HepG2 (cell line): ENCODE measurements around the gene NOS2.

Source experiments
- GATAD1 ChIP-seq: IDR thresholded peaks from 2 replicates; pipeline ENCODE4 v1.6.1; 2016; ENCODE audit warnings: missing genetic modification reagents, missing compliant biosample characterization
- NCOA1 ChIP-seq: sonication (generic); formaldehyde crosslinking; IDR thresholded peaks from 2 replicates; pipeline ENCODE4 v1.9.0; 2021; ENCODE audit warnings: missing genetic modification reagents
- POLR2A ChIP-seq, 2 experiments: IDR thresholded peaks; 2 replicates each; pipeline ENCODE4 v1.6.1; 2011; ENCODE audit warnings: low read depth in 2 of 2, low read length in 2 of 2, mild to moderate bottlenecking in 1 of 2, moderate library complexity in 1 of 2; ENCODE audit not compliant: insufficient read depth in 1 of 2
- REXO4 ChIP-seq: sonication (generic); formaldehyde crosslinking; IDR thresholded peaks from 2 replicates; pipeline ENCODE4 v1.8.0; 2022; ENCODE audit warnings: missing genetic modification reagents, mild to moderate bottlenecking, borderline replicate concordance
- SAP130 ChIP-seq: IDR thresholded peaks from 2 replicates; pipeline ENCODE4 v1.6.1; 2016; ENCODE audit warnings: low read depth
- TCF7L2 ChIP-seq: IDR thresholded peaks from 2 replicates; pipeline ENCODE4 v1.6.1; 2011; ENCODE audit warnings: mild to moderate bottlenecking, low read depth, low read length, moderate library complexity
- TF ChIP-seq, protein P1 (sequence below): sonication (generic); formaldehyde crosslinking; IDR thresholded peaks from 2 replicates; pipeline ENCODE4 v1.9.0; 2022; ENCODE audit warnings: missing genetic modification reagents, mild to moderate bottlenecking, borderline replicate concordance
- TF ChIP-seq, protein P2 (sequence below): sonication (generic); formaldehyde crosslinking; IDR thresholded peaks from 2 replicates; pipeline ENCODE4 v1.8.0; 2022; ENCODE audit warnings: mild to moderate bottlenecking, missing genetic modification reagents, borderline replicate concordance
- TF ChIP-seq, protein P3 (sequence below): sonication (generic); formaldehyde crosslinking; IDR thresholded peaks from 2 replicates; pipeline ENCODE4 v1.5.0; 2020; ENCODE audit warnings: mild to moderate bottlenecking, missing genetic modification reagents, moderate library complexity

DNA sequence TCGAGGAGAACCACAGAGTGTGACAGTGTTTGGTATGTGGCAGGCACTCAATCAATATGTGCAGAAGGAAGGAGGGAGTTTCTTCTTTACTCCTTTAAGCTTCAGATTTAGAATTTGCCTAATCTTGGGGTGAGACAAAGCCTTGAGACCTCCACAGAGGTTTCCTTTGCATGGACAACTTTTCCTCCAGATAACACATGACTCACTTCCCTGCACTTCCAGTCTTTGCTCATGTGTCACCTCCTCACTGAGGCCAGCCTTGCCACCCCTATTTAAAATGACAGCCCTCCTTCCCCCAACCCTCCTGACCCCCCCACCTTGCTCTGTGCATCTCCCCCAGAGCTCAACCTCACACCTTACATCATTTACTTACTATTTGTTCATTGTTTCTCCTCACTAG lies 17.4 kb upstream of the NOS2 start:
- TF ChIP-seq, protein P1, sequence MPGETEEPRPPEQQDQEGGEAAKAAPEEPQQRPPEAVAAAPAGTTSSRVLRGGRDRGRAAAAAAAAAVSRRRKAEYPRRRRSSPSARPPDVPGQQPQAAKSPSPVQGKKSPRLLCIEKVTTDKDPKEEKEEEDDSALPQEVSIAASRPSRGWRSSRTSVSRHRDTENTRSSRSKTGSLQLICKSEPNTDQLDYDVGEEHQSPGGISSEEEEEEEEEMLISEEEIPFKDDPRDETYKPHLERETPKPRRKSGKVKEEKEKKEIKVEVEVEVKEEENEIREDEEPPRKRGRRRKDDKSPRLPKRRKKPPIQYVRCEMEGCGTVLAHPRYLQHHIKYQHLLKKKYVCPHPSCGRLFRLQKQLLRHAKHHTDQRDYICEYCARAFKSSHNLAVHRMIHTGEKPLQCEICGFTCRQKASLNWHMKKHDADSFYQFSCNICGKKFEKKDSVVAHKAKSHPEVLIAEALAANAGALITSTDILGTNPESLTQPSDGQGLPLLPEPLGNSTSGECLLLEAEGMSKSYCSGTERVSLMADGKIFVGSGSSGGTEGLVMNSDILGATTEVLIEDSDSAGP (CRISPR knock-in tag): no peak
- TF ChIP-seq, protein P2, sequence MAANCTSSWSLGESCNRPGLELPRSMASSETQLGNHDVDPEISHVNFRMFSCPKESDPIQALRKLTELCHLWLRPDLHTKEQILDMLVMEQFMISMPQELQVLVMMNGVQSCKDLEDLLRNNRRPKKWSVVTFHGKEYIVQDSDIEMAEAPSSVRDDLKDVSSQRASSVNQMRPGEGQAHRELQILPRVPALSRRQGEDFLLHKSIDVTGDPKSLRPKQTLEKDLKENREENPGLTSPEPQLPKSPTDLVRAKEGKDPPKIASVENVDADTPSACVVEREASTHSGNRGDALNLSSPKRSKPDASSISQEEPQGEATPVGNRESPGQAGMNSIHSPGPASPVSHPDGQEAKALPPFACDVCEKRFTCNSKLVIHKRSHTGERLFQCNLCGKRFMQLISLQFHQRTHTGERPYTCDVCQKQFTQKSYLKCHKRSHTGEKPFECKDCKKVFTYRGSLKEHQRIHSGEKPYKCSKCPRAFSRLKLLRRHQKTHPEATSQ: no peak
- TF ChIP-seq, protein P3, sequence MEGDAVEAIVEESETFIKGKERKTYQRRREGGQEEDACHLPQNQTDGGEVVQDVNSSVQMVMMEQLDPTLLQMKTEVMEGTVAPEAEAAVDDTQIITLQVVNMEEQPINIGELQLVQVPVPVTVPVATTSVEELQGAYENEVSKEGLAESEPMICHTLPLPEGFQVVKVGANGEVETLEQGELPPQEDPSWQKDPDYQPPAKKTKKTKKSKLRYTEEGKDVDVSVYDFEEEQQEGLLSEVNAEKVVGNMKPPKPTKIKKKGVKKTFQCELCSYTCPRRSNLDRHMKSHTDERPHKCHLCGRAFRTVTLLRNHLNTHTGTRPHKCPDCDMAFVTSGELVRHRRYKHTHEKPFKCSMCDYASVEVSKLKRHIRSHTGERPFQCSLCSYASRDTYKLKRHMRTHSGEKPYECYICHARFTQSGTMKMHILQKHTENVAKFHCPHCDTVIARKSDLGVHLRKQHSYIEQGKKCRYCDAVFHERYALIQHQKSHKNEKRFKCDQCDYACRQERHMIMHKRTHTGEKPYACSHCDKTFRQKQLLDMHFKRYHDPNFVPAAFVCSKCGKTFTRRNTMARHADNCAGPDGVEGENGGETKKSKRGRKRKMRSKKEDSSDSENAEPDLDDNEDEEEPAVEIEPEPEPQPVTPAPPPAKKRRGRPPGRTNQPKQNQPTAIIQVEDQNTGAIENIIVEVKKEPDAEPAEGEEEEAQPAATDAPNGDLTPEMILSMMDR (CRISPR knock-in tag): no peak
- TF ChIP-seq TCF7L2: no peak
- no peak for TF ChIP-seq NCOA1 (CRISPR knock-in tag)
- TF ChIP-seq GATAD1 (CRISPR knock-in tag): no peak
- no peak for TF ChIP-seq REXO4 (CRISPR knock-in tag)
- no peak for TF ChIP-seq POLR2A (IDR thresholded peaks at IDR 0.05; ENCODE audit: insufficient read depth in 1 of 2, low read depth in 2 of 2, low read length in 2 of 2)
- no peak for TF ChIP-seq SAP130
